HepG2 (cell line): ENCODE measurements around the gene FMNL1. TPM values are rescaled to one million over a fixed set of nuclear protein-coding genes. Genes with fewer than 3 reads are reported as not detected.

Experiments used
- ETV5 ChIP-seq: IDR thresholded peaks from 2 replicates; pipeline ENCODE4 v1.6.1; 2018; ENCODE audit warnings: missing biosample characterization, missing genetic modification reagents, inconsistent platforms, borderline replicate concordance
- HNRNPLL ChIP-seq: fragments of 200-400 bp; formaldehyde crosslinking; IDR thresholded peaks from 2 replicates; pipeline ENCODE4 v1.6.1; 2017; ENCODE audit warnings: mild to moderate bottlenecking, low read depth, low read length; ENCODE audit not compliant: poor library complexity, severe bottlenecking
- MTF2 ChIP-seq: sonication (generic); formaldehyde crosslinking; IDR thresholded peaks from 2 replicates; pipeline ENCODE4 v1.5.0; 2020; ENCODE audit warnings: missing genetic modification reagents, borderline replicate concordance
- MYC ChIP-seq: sonication (generic); formaldehyde crosslinking; IDR thresholded peaks from 2 replicates; pipeline ENCODE4 v1.9.0; 2021; ENCODE audit warnings: missing genetic modification reagents, borderline replicate concordance
- SIX4 ChIP-seq: sonication (generic); formaldehyde crosslinking; IDR thresholded peaks from 2 replicates; pipeline ENCODE4 v1.4.0; 2020; ENCODE audit warnings: missing genetic modification reagents
- ZNF260 ChIP-seq: sonication (generic); formaldehyde crosslinking; IDR thresholded peaks from 2 replicates; pipeline ENCODE4 v1.4.0; 2020; ENCODE audit warnings: missing genetic modification reagents, low read depth, mild to moderate bottlenecking, borderline replicate concordance
- polyA plus RNA-seq, 8 experiments: library from polyadenylated mRNA; depleted of rRNA in 3 of 8; stranded (reverse) in 7 of 8; unstranded in 1 of 8; fragments of >200 nt; fragmentation: Illumina TruSeq in 4 of 8; extraction: Trizol in 4 of 8; gene quantifications; 2 replicates each; pipeline versions ENCODE4 v1.2.1 to v1.2.3, GENCODE V29; 2011 to 2016; ENCODE audit warnings: low read depth in 4 of 8, missing spikeins in 1 of 8, mixed read lengths in 1 of 8; ENCODE audit not compliant: insufficient read depth in 1 of 8
- total RNA-seq, 5 experiments: library from RNA; depleted of rRNA; stranded (reverse); fragments of >200 nt; fragmentation: Illumina TruSeq; extraction: Trizol; gene quantifications; 2 replicates each; pipeline ENCODE4 v1.2.3, GENCODE V29; 2016; ENCODE audit warnings: low read depth in 1 of 5
- TF ChIP-seq, protein P1 (sequence below): sonication (generic); formaldehyde crosslinking; IDR thresholded peaks from 2 replicates; pipeline ENCODE4 v1.4.0; 2020; ENCODE audit warnings: mild to moderate bottlenecking, missing genetic modification reagents
- TF ChIP-seq, protein P2 (sequence below): sonication (generic); formaldehyde crosslinking; IDR thresholded peaks from 2 replicates; pipeline ENCODE4 v1.5.0; 2020; ENCODE audit warnings: mild to moderate bottlenecking, missing genetic modification reagents, moderate library complexity
- TF ChIP-seq, protein P3 (sequence below): sonication (generic); formaldehyde crosslinking; IDR thresholded peaks from 2 replicates; pipeline ENCODE4 v1.8.0; 2023; ENCODE audit warnings: mild to moderate bottlenecking, missing genetic modification reagents
- TF ChIP-seq, protein P4 (sequence below): sonication (generic); formaldehyde crosslinking; IDR thresholded peaks from 2 replicates; pipeline ENCODE4 v1.9.0; 2021; ENCODE audit warnings: missing genetic modification reagents, mild to moderate bottlenecking, borderline replicate concordance

Gene FMNL1
- total and polyA plus RNA-seq, 2 of the 13 experiments (the other 11 are each of a cell fraction or from before 2014, with no cell fraction given), result 0.53 to 0.70 TPM

DNA sequence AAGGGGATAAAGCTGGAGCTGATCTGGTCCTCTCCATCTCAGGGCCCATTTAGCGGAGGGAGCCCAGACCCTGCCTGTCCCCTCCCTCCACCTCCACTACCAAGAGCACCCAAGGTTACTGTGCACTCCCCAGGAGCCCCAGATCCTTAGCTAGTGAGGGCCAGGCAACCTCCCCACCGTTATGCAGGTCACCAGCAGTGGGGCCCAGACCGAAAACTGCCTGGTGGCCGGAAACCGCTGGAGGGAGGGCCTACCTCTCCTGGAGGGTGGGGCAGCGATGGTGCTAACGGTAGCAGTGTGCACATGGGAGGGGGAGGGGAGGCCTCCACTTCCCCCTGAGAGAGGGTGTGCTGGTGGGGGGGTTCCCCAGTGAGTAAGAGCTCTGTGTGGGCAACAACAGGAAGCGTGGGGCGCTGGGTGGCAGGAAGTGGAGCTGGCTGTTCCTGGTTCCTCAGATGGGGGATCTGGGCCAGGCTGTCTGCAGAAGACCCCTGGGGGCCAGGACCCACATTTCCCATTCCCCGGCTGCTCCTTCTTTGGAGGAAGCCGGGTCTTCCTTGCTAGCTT lies 4.4 kb downstream of the FMNL1 start (continued):
- TF ChIP-seq ZNF260 (no peak), MTF2 (0 out of 2 replicates have a peak, but pooled peaks have one; percentile 5), HNRNPLL (peak; percentile 19), MYC (CRISPR knock-in tag) (peak; percentile 23; the same call in 1 of the 2 replicates), SIX4 (CRISPR knock-in tag) (no peak), ETV5 (CRISPR knock-in tag) (peak; percentile 60; the same call in 1 of the 2 replicates)
- TF ChIP-seq, protein P1, sequence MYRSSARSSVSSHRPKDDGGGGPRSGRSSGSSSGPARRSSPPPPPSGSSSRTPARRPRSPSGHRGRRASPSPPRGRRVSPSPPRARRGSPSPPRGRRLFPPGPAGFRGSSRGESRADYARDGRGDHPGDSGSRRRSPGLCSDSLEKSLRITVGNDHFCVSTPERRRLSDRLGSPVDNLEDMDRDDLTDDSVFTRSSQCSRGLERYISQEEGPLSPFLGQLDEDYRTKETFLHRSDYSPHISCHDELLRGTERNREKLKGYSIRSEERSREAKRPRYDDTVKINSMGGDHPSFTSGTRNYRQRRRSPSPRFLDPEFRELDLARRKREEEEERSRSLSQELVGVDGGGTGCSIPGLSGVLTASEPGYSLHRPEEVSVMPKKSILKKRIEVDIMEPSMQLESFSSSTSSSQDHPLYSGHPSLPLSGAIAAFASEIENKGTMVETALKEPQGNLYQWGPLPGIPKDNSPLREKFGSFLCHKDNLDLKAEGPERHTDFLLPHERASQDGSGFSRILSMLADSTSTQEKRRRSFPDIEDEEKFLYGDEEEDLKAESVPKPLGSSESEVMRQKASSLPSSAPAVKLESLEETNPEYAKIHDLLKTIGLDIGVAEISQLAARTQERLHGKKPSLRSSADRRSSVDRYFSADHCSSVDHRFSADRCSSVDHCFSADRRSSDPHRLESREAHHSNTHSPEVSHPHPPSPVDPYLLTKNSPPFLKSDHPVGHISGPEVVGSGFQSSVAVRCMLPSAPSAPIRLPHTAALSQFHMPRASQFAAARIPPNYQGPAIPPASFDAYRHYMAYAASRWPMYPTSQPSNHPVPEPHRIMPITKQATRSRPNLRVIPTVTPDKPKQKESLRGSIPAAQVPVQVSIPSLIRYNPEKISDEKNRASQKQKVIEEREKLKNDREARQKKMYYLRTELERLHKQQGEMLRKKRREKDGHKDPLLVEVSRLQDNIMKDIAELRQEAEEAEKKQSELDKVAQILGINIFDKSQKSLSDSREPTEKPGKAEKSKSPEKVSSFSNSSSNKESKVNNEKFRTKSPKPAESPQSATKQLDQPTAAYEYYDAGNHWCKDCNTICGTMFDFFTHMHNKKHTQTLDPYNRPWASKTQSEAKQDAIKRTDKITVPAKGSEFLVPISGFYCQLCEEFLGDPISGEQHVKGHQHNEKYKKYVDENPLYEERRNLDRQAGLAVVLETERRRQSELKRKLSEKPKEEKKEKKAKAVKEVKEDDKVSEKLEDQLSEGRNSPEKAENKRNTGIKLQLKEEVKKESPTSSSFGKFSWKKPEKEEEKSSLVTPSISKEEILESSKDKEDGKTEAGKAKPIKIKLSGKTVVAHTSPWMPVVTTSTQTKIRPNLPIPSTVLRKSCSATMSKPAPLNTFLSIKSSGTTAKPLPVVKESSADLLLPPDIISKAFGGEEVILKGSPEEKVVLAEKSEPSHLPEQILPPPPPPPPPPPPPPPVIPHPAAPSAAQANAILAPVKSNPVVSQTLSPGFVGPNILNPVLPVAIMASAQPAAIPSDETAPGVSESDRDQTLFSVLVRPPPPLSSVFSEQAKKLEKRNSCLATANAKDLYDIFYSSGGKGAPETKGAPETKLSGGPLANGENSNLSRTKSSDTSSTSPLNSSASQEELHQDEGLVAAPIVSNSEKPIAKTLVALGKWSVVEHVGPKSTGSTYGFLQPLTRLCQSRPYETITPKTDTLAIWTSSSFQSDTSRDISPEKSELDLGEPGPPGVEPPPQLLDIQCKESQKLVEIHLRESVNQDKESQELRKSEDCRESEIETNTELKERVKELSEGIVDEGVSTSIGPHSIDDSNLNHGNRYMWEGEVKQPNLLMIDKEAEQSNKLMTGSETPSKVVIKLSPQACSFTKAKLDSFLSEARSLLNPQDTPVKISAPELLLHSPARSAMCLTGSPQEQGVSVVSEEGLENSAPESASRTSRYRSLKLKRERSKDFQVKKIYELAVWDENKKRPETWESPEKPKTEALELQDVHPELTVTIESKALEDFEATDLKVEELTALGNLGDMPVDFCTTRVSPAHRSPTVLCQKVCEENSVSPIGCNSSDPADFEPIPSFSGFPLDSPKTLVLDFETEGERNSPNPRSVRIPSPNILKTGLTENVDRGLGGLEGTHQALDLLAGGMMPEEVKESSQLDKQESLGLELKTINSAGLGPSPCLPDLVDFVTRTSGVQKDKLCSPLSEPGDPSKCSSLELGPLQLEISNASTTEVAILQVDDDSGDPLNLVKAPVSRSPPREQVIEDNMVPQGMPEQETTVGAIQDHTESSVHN (CRISPR knock-in tag), result no peak
- TF ChIP-seq, protein P2, sequence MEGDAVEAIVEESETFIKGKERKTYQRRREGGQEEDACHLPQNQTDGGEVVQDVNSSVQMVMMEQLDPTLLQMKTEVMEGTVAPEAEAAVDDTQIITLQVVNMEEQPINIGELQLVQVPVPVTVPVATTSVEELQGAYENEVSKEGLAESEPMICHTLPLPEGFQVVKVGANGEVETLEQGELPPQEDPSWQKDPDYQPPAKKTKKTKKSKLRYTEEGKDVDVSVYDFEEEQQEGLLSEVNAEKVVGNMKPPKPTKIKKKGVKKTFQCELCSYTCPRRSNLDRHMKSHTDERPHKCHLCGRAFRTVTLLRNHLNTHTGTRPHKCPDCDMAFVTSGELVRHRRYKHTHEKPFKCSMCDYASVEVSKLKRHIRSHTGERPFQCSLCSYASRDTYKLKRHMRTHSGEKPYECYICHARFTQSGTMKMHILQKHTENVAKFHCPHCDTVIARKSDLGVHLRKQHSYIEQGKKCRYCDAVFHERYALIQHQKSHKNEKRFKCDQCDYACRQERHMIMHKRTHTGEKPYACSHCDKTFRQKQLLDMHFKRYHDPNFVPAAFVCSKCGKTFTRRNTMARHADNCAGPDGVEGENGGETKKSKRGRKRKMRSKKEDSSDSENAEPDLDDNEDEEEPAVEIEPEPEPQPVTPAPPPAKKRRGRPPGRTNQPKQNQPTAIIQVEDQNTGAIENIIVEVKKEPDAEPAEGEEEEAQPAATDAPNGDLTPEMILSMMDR (CRISPR knock-in tag), result 0 out of 2 replicates have a peak, but pooled peaks have one; percentile 5
- TF ChIP-seq, protein P3, sequence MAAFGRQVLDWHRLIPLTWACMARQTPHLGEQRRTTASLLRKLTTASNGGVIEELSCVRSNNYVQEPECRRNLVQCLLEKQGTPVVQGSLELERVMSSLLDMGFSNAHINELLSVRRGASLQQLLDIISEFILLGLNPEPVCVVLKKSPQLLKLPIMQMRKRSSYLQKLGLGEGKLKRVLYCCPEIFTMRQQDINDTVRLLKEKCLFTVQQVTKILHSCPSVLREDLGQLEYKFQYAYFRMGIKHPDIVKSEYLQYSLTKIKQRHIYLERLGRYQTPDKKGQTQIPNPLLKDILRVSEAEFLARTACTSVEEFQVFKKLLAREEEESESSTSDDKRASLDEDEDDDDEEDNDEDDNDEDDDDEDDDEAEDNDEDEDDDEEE (CRISPR knock-in tag), result peak; percentile 70; the same call in 1 of the 2 replicates
- TF ChIP-seq, protein P4, sequence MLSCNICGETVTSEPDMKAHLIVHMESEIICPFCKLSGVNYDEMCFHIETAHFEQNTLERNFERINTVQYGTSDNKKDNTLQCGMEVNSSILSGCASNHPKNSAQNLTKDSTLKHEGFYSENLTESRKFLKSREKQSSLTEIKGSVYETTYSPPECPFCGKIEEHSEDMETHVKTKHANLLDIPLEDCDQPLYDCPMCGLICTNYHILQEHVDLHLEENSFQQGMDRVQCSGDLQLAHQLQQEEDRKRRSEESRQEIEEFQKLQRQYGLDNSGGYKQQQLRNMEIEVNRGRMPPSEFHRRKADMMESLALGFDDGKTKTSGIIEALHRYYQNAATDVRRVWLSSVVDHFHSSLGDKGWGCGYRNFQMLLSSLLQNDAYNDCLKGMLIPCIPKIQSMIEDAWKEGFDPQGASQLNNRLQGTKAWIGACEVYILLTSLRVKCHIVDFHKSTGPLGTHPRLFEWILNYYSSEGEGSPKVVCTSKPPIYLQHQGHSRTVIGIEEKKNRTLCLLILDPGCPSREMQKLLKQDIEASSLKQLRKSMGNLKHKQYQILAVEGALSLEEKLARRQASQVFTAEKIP, result no peak
